ENCODE results near the gene ACTA2. TPM values are rescaled to one million over a fixed set of nuclear protein-coding genes. Genes with fewer than 3 reads are reported as not detected.

Gene ACTA2
- total and polyA plus RNA-seq, 2 donors: 36.8 to 285 TPM

DNA sequence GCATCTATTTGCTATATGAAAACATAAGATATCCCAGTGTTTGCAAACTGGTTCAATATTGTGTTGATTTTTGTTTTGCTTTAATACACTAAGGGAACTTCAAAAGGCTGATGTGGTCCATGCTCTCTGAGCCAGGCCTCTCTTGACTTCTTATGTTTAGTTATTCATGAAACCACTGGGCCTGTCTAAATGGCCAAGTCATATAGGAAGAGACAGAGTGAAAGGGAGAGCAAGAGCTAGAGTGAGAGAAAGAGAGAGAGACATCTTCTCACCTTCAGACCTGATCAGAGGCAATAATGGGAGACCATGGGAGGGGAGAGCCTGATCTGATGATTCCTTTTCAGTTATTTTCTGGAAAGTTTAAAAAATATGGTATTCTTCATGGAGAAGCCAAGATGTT lies 32.0 kb upstream of the ACTA2 start:
- no peaks in the 10 kb centered on the region for H3K9me3 ChIP-seq (ENCODE audit: control insufficient read depth in 2 of 2, insufficient read depth in 1 of 2, low read length in 1 of 2)
- no peak for DNase-seq (ENCODE audit: low read depth in 6 of 9, low spot score in 9 of 9)
- no peaks in the 10 kb centered on the region for H3K36me3 ChIP-seq (ENCODE audit: control insufficient read depth in 2 of 2, insufficient read depth in 2 of 2, low read length in 1 of 2)
- H3K27ac ChIP-seq (ENCODE audit: low read depth in 1 of 2, low read length in 1 of 2): no peak overlapping the region
- peaks cover 0 to 3% of the 10 kb centered on the region in 2 donors for H3K4me1 ChIP-seq (ENCODE audit: control insufficient read depth in 2 of 2, insufficient read depth in 2 of 2, low read length in 2 of 2)
- H3K4me3 ChIP-seq (ENCODE audit: low read length in 2 of 2): no peak overlapping the region
- no peaks in the 10 kb centered on the region for H3K27me3 ChIP-seq (ENCODE audit: control insufficient read depth in 2 of 2, insufficient read depth in 1 of 2, low read length in 1 of 2)

DNA sequence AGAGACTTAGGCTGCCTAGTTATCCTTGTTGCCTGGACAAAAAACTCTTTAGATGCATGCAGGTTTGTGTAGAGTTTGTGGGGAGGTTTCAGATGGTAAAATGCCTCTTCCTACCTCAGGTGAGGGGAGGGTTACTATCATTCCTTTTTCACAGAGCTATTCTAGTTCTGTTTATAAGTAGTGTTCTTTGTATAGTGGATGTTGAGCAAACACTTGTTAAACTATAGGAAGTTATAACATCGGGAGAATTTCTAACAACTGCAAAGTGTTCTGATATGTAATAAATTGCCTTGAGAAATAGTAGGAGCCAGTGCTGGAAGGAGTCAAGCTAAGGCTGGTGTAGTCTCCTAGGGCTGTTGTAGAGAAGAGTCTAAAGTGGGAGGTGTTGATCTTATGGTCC lies 31.4 kb upstream of the ACTA2 start:
- H3K27ac ChIP-seq (ENCODE audit: low read depth in 1 of 2, low read length in 1 of 2): no peak overlapping the region

DNA sequence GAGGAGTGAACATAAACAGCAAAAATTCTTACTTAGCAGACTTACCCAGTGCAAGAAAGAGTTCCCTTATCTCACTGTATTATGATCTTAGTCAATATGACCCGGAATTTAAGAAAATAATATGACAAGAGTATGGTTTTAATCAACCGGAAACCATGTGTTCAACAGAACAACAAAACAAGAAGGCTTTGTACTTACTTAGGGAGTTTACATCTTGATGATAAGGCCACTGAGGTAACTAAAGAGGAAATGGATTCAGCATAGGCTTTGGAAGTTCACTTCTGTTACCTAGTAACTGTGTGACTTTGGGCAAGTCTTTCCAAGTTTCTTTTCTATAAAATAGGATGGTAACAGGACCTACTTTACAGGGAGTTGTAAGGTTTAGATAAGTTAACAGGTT lies 30.6 kb upstream of the ACTA2 start:
- DNase-seq (ENCODE audit: low read depth in 6 of 9, low spot score in 9 of 9): no peak
- H3K4me1 ChIP-seq (ENCODE audit: control insufficient read depth in 2 of 2, insufficient read depth in 2 of 2, low read length in 2 of 2): peaks cover 0 to 3% of the 10 kb centered on the region in 2 donors
- no peaks in the 10 kb centered on the region for H3K27me3 ChIP-seq (ENCODE audit: control insufficient read depth in 2 of 2, insufficient read depth in 1 of 2, low read length in 1 of 2)
- H3K27ac ChIP-seq (ENCODE audit: low read depth in 1 of 2, low read length in 1 of 2): no peak overlapping the region
- H3K36me3 ChIP-seq (ENCODE audit: control insufficient read depth in 2 of 2, insufficient read depth in 2 of 2, low read length in 1 of 2): no peaks in the 10 kb centered on the region
- H3K9me3 ChIP-seq (ENCODE audit: control insufficient read depth in 2 of 2, insufficient read depth in 1 of 2, low read length in 1 of 2): no peaks in the 10 kb centered on the region
- H3K4me3 ChIP-seq (ENCODE audit: low read length in 2 of 2): no peak overlapping the region
- WGBS: 93% methylated on average over 2 of the region's 2 CpGs

More for the DNA sequence above, 31.4 kb upstream of the ACTA2 start:
- WGBS: 97% methylated on average over 1 of the region's 1 CpG
- H3K4me1 ChIP-seq (ENCODE audit: control insufficient read depth in 2 of 2, insufficient read depth in 2 of 2, low read length in 2 of 2): peaks cover 0 to 3% of the 10 kb centered on the region in 2 donors
- H3K9me3 ChIP-seq (ENCODE audit: control insufficient read depth in 2 of 2, insufficient read depth in 1 of 2, low read length in 1 of 2): no peaks in the 10 kb centered on the region
- no peak overlapping the region for H3K4me3 ChIP-seq (ENCODE audit: low read length in 2 of 2)
- H3K36me3 ChIP-seq (ENCODE audit: control insufficient read depth in 2 of 2, insufficient read depth in 2 of 2, low read length in 1 of 2): no peaks in the 10 kb centered on the region
- H3K27me3 ChIP-seq (ENCODE audit: control insufficient read depth in 2 of 2, insufficient read depth in 1 of 2, low read length in 1 of 2): no peaks in the 10 kb centered on the region
- DNase-seq (ENCODE audit: low read depth in 6 of 9, low spot score in 9 of 9): no peak

DNA sequence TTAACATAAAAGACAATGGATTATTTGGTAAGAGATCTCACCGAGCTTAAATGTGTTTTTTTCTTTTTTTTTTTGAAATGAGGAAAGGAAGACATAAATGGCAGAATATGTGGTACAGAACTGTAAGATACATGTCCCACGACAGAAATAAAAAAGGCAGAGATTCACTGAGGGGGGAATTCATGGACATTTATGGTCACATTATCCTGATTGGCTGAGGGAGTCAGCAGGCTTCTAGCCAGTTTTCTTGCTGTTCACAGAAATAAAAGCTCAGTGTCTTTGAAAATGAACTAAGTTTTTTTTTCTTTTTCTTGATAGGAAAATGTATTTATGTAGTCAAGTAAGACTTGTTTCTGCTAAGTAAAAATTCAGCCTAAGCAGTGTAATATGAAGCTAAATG lies 29.8 kb upstream of the ACTA2 start:
- H3K4me1 ChIP-seq (ENCODE audit: control insufficient read depth in 2 of 2, insufficient read depth in 2 of 2, low read length in 2 of 2): peaks cover 0 to 1% of the 10 kb centered on the region in 2 donors
- H3K27ac ChIP-seq (ENCODE audit: low read depth in 1 of 2, low read length in 1 of 2): no peak overlapping the region
- H3K4me3 ChIP-seq (ENCODE audit: low read length in 2 of 2): no peak overlapping the region
- 96% methylated on average over 2 of the region's 2 CpGs for WGBS
- no peaks in the 10 kb centered on the region for H3K9me3 ChIP-seq (ENCODE audit: control insufficient read depth in 2 of 2, insufficient read depth in 1 of 2, low read length in 1 of 2)
- H3K36me3 ChIP-seq (ENCODE audit: control insufficient read depth in 2 of 2, insufficient read depth in 2 of 2, low read length in 1 of 2): no peaks in the 10 kb centered on the region
- no peaks in the 10 kb centered on the region for H3K27me3 ChIP-seq (ENCODE audit: control insufficient read depth in 2 of 2, insufficient read depth in 1 of 2, low read length in 1 of 2)
- DNase-seq (ENCODE audit: low read depth in 6 of 9, low spot score in 9 of 9): no peak

DNA sequence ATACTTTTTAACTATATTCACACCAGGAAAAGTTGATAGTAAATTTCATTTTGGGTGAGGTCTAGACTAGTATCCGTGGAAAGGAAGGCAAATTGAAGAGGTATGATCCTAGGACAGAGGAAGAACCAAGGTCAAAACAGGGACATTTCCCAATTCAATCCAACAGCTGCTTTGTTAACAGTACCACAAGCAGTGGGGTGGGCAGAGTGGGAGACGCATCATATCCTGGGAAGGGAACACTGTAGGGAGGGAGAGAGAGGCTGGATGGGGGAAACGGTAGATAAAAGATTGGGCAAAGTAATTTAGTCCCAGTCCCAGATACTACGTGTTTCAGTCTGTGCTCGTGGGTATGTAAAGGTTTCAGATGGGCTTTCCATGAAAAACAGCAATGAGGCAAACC lies 28.9 kb upstream of the ACTA2 start:
- 97% methylated on average over 5 of the region's 5 CpGs for WGBS
- no peaks in the 10 kb centered on the region for H3K4me1 ChIP-seq (ENCODE audit: control insufficient read depth in 2 of 2, insufficient read depth in 2 of 2, low read length in 2 of 2)
- no peak overlapping the region for H3K4me3 ChIP-seq (ENCODE audit: low read length in 2 of 2)
- no peak for DNase-seq (ENCODE audit: low read depth in 6 of 9, low spot score in 9 of 9)
- H3K27me3 ChIP-seq (ENCODE audit: control insufficient read depth in 2 of 2, insufficient read depth in 1 of 2, low read length in 1 of 2): no peaks in the 10 kb centered on the region
- H3K36me3 ChIP-seq (ENCODE audit: control insufficient read depth in 2 of 2, insufficient read depth in 2 of 2, low read length in 1 of 2): no peaks in the 10 kb centered on the region
- H3K27ac ChIP-seq (ENCODE audit: low read depth in 1 of 2, low read length in 1 of 2): no peak overlapping the region
- no peaks in the 10 kb centered on the region for H3K9me3 ChIP-seq (ENCODE audit: control insufficient read depth in 2 of 2, insufficient read depth in 1 of 2, low read length in 1 of 2)

DNA sequence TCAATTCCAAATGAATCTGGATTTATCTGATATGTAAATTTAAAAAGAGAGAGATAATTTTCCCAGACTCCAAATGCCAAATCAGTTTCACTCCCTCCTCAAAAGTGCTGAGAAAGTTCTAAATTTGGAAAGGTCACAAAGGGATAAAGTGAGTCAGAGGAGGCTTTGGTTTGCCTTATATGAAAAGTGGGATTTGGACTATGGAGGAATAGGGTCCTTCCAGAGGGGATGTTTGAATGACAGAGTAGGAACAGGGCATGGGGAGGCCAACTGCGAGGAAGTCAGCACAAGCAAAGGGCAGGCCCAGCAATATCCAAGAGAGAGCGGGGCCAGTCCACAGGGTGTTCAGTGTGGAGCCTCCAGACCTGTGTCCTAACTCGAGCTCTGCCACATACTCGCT lies 28.2 kb upstream of the ACTA2 start:
- H3K4me3 ChIP-seq (ENCODE audit: low read length in 2 of 2): no peak overlapping the region
- no peaks in the 10 kb centered on the region for H3K4me1 ChIP-seq (ENCODE audit: control insufficient read depth in 2 of 2, insufficient read depth in 2 of 2, low read length in 2 of 2)
- WGBS: 97% methylated on average over 4 of the region's 4 CpGs
- no peaks in the 10 kb centered on the region for H3K36me3 ChIP-seq (ENCODE audit: control insufficient read depth in 2 of 2, insufficient read depth in 2 of 2, low read length in 1 of 2)
- no peak for DNase-seq (ENCODE audit: low read depth in 6 of 9, low spot score in 9 of 9)
- no peaks in the 10 kb centered on the region for H3K9me3 ChIP-seq (ENCODE audit: control insufficient read depth in 2 of 2, insufficient read depth in 1 of 2, low read length in 1 of 2)
- H3K27me3 ChIP-seq (ENCODE audit: control insufficient read depth in 2 of 2, insufficient read depth in 1 of 2, low read length in 1 of 2): no peaks in the 10 kb centered on the region
- H3K27ac ChIP-seq (ENCODE audit: low read depth in 1 of 2, low read length in 1 of 2): no peak overlapping the region

DNA sequence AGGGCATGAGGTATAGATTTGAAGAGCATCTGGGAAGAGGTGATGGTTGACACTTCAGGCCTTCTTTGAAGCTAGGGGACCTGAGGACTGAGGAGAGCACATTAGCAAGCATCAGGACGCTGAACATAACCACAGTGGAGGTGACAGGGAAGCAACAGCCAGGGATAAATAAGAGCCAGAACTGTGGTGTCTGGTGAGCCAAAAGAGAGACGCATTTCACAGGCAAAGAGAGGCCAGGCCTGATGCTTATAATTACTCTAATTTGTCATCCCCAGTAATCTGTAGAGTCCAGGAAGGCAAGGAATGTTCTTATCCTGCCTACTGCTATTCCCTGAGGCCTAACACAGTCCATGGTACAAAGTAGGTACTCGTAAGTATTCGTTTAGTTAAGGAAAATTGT lies 27.7 kb upstream of the ACTA2 start:
- no peak for DNase-seq (ENCODE audit: low read depth in 6 of 9, low spot score in 9 of 9)
- Histone ChIP-seq H3K27me3 (ENCODE audit: control insufficient read depth in 2 of 2, insufficient read depth in 1 of 2, low read length in 1 of 2) (no peaks in the 10 kb centered on the region), H3K36me3 (ENCODE audit: control insufficient read depth in 2 of 2, insufficient read depth in 2 of 2, low read length in 1 of 2) (no peaks in the 10 kb centered on the region), H3K4me1 (ENCODE audit: control insufficient read depth in 2 of 2, insufficient read depth in 2 of 2, low read length in 2 of 2) (peaks cover 2 to 3% of the 10 kb centered on the region in 2 donors), H3K4me3 (ENCODE audit: low read length in 2 of 2) (no peak overlapping the region), H3K9me3 (ENCODE audit: control insufficient read depth in 2 of 2, insufficient read depth in 1 of 2, low read length in 1 of 2) (no peaks in the 10 kb centered on the region), H3K27ac (ENCODE audit: low read depth in 1 of 2, low read length in 1 of 2) (no peak overlapping the region)
- 84% methylated on average over 4 of the region's 4 CpGs for WGBS

DNA sequence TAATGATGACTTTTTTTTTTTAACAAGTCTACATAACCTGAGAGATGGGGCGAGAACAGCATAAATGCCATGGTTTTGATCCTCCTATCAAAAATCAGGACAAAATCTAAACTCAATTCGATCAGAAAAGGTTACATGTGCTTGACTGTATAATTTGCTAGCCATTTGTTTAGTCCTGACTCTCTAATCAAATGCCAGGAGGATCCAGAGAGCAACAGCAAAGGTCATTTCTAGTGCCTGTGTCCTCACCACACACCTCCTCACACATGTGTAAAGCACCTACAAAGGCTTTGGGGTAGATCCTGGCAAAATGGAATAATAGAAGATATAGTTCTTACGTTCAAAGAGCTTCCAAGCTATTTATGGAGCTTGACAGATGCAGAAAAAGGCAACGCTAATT lies 27.0 kb upstream of the ACTA2 start:
- peaks cover 3 to 5% of the 10 kb centered on the region in 2 donors for H3K4me1 ChIP-seq (ENCODE audit: control insufficient read depth in 2 of 2, insufficient read depth in 2 of 2, low read length in 2 of 2)

DNA sequence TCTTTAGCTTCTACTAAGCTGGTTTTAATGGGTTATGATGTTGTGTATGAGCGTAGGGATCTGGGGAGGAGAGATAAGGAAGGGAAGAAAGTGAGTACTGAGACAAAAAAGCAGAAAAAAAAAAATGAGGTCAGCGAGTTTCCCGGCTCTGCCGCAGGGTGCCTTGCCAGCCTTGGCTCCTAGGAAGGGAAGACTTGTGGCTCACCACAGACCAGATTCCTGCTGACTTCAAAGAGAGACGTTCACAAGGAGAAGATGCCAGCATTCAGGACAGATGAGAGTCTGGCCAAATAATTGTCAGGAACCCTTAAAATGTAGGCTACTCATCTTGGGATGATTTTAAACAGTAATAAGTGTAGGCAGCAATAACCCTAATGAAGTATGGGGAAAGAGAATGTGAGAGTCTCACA lies 26.6 kb upstream of the ACTA2 start:
- peaks cover 3 to 7% of the 10 kb centered on the region in 2 donors for H3K4me1 ChIP-seq (ENCODE audit: control insufficient read depth in 2 of 2, insufficient read depth in 2 of 2, low read length in 2 of 2)
- WGBS: 9% methylated on average over 5 of the region's 5 CpGs
- no peak overlapping the region for H3K27ac ChIP-seq (ENCODE audit: low read depth in 1 of 2, low read length in 1 of 2)

More for the DNA sequence above, 27.0 kb upstream of the ACTA2 start:
- no peak overlapping the region for H3K27ac ChIP-seq (ENCODE audit: low read depth in 1 of 2, low read length in 1 of 2)
- H3K27me3 ChIP-seq (ENCODE audit: control insufficient read depth in 2 of 2, insufficient read depth in 1 of 2, low read length in 1 of 2): no peaks in the 10 kb centered on the region
- H3K9me3 ChIP-seq (ENCODE audit: control insufficient read depth in 2 of 2, insufficient read depth in 1 of 2, low read length in 1 of 2): no peaks in the 10 kb centered on the region
- H3K4me3 ChIP-seq (ENCODE audit: low read length in 2 of 2): no peak overlapping the region
- WGBS: 99% methylated on average over 4 of the region's 4 CpGs
- no peak for DNase-seq (ENCODE audit: low read depth in 6 of 9, low spot score in 9 of 9)
- H3K36me3 ChIP-seq (ENCODE audit: control insufficient read depth in 2 of 2, insufficient read depth in 2 of 2, low read length in 1 of 2): no peaks in the 10 kb centered on the region

DNA sequence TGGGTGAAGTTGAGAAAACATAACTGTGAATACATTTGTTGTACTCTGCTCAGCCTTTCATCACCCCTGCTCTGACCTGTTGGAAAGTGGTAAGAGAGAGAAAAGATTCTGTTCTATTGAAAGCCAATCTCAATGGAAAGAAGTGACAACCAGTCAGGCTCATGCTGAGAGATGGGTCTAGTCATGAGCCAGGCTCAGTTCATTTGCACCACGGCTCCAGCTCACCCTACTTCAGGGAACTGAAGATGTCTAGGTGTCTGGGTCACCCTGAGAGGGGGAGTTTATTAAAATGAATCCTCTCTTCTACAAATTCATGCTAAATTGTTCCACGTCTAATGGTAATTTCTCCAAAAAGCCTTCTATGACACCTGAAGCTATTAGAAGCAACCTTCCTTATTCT lies 25.9 kb upstream of the ACTA2 start:
- no peak overlapping the region for H3K4me3 ChIP-seq (ENCODE audit: low read length in 2 of 2)
- no peak overlapping the region for H3K27ac ChIP-seq (ENCODE audit: low read depth in 1 of 2, low read length in 1 of 2)
- DNase-seq (ENCODE audit: low read depth in 6 of 9, low spot score in 9 of 9): no peak
- H3K36me3 ChIP-seq (ENCODE audit: control insufficient read depth in 2 of 2, insufficient read depth in 2 of 2, low read length in 1 of 2): no peaks in the 10 kb centered on the region
- no peaks in the 10 kb centered on the region for H3K27me3 ChIP-seq (ENCODE audit: control insufficient read depth in 2 of 2, insufficient read depth in 1 of 2, low read length in 1 of 2)
- no peaks in the 10 kb centered on the region for H3K9me3 ChIP-seq (ENCODE audit: control insufficient read depth in 2 of 2, insufficient read depth in 1 of 2, low read length in 1 of 2)
- peaks cover 3 to 7% of the 10 kb centered on the region in 2 donors for H3K4me1 ChIP-seq (ENCODE audit: control insufficient read depth in 2 of 2, insufficient read depth in 2 of 2, low read length in 2 of 2)
- WGBS: 100% methylated on average over 2 of the region's 2 CpGs

More for the DNA sequence above, 26.6 kb upstream of the ACTA2 start:
- Histone ChIP-seq H3K27me3 (ENCODE audit: control insufficient read depth in 2 of 2, insufficient read depth in 1 of 2, low read length in 1 of 2) (no peaks in the 10 kb centered on the region), H3K4me3 (ENCODE audit: low read length in 2 of 2) (no peak overlapping the region), H3K9me3 (ENCODE audit: control insufficient read depth in 2 of 2, insufficient read depth in 1 of 2, low read length in 1 of 2) (no peaks in the 10 kb centered on the region), H3K36me3 (ENCODE audit: control insufficient read depth in 2 of 2, insufficient read depth in 2 of 2, low read length in 1 of 2) (no peaks in the 10 kb centered on the region)
- no peak for DNase-seq (ENCODE audit: low read depth in 6 of 9, low spot score in 9 of 9)

Measured in thymus (tissue), 11 donors.